DOHH2 (cell line): ENCODE measurements around the gene FRAS1.

Experiments used
- CTCF ChIP-seq: fragments of 200-600 bp; sonication (generic); IDR thresholded peaks from one replicate; pipeline ENCODE4 v1.5.1; 2014; ENCODE audit warnings: antibody characterized with exemption, mild to moderate bottlenecking, low read depth, low read length; ENCODE audit not compliant: poor library complexity, severe bottlenecking
- EZH2phosphoT487 ChIP-seq: fragments of 200-600 bp; sonication (generic); IDR thresholded peaks from 2 replicates; pipeline ENCODE4 v1.6.1; 2017; ENCODE audit warnings: borderline replicate concordance, mild to moderate bottlenecking, antibody characterized with exemption, low read length, moderate library complexity, mixed read lengths

GRCh38 chr4:78286281-78286680, 229.2 kb downstream of the FRAS1 start:
- no peak for TF ChIP-seq CTCF
- no peak for TF ChIP-seq EZH2phosphoT487
